Adrenal gland (tissue), 5 donors: Measurements from ENCODE around the gene JTB.

Source experiments
- POLR2A ChIP-seq, 2 donors: fragments of 450-650 bp; IDR thresholded peaks; one replicate each; pipeline ENCODE4 v1.6.1; 2017; ENCODE audit warnings: antibody characterized with exemption in 2 of 2, mild to moderate bottlenecking in 2 of 2, moderate library complexity in 1 of 2
- TF ChIP-seq, protein P1 (sequence below), 6 experiments: fragments of 450-650 bp in 4 of 6; fragments of 200-600 bp in 2 of 6; sonication (generic) in 1 of 6; IDR thresholded peaks; 1 replicate in 5 of 6; 2 replicates in 1 of 6; pipeline versions ENCODE4 v1.5.1 to v1.8.0; 2016 to 2021; ENCODE audit warnings: antibody characterized with exemption in 6 of 6, mild to moderate bottlenecking in 2 of 6, moderate library complexity in 1 of 6
- donor health status: DM: no; HTN: no; CAD: no.

DNA sequence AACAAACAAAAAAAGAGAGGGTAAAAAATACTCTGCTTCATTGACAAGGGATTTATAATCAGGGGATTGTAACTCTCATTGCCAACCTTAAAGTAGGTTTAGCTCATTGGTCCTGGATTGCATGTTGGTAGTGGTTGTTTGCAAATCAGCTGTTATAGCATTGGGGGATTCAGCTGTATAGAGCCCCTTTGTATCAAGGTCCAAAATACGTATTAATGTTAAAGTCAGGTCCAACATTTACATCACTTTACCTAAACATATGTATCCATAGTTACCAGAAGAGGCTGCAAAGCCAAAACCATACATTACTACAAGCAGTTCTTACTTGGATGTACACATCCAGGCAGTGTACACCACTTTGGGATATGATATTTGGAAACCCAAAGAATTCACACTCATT lies 42.5 kb upstream of the JTB start:
- TF ChIP-seq, protein P1, sequence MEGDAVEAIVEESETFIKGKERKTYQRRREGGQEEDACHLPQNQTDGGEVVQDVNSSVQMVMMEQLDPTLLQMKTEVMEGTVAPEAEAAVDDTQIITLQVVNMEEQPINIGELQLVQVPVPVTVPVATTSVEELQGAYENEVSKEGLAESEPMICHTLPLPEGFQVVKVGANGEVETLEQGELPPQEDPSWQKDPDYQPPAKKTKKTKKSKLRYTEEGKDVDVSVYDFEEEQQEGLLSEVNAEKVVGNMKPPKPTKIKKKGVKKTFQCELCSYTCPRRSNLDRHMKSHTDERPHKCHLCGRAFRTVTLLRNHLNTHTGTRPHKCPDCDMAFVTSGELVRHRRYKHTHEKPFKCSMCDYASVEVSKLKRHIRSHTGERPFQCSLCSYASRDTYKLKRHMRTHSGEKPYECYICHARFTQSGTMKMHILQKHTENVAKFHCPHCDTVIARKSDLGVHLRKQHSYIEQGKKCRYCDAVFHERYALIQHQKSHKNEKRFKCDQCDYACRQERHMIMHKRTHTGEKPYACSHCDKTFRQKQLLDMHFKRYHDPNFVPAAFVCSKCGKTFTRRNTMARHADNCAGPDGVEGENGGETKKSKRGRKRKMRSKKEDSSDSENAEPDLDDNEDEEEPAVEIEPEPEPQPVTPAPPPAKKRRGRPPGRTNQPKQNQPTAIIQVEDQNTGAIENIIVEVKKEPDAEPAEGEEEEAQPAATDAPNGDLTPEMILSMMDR (IDR thresholded peaks at IDR 0.05) = no peak
- no peak for TF ChIP-seq POLR2A (IDR thresholded peaks at IDR 0.05)
